GM21576 (cell line): ENCODE measurements around the gene HCAR3.
"Not testable (repeated sequence)": the region's sequence is repeated elsewhere in the genome, so short reads cannot be mapped to it uniquely, and the experiment has no call there.

ENCODE experiments used
- ATAC-seq: cut with Tn5 transposase; IDR thresholded peaks from one replicate; pipeline ENCODE4 v1.9.1; 2021; ENCODE audit warnings: mild to moderate bottlenecking, moderate library complexity; ENCODE audit not compliant: unreplicated experiment

The HCAR3 gene

DNA sequence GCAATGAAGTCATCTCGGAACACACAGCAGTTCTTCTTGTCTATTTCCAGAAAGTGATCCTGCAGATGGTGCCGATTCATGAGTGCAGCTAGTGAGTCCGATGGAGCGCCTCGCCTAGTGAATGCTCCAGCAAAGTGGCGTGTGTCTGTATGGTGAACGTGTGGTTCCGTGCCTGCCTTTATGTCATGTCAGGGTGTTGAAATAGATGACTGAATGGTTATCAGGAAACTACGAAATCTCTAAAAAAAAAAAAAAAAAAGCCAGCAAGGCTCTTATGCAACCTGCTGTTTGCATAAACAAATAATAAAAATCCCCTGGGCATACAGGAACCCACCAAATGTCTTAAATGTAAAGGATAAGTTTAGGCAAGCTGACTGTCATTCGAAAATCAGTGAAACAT is at the start of gene HCAR3:
Gene HCAR3, minus strand, starts transcription at position 154 of the 400 bp plus-strand sequence. Its CDS starts 74 bp downstream, at position 80.
- ATAC-seq, result not testable (repeated sequence)

- ATAC-seq, result no peak
These were observed 41.0 kb upstream of the HCAR3 start for GRCh38 chr12:122757568-122757967.

- no peak for ATAC-seq
These were observed 38.2 kb upstream of the HCAR3 start for GRCh38 chr12:122754790-122755189.

DNA sequence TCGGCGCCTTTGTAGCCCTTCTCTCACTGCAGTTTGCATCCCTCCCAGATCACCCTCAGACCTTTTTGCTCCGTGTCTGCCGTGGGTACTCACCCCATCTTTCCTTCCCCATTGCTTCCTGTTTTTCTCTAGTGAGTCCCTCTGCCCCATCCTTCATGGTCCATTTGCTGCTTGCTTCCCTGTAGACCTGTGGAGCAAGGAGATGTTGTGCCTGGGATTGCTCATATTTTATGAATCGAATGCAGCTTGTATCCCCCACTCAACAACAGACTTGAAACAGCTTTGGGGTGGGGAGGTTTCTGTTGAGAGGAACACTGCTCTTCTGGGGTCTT is 36.7 kb upstream of the HCAR3 start:
- ATAC-seq, result no peak

DNA sequence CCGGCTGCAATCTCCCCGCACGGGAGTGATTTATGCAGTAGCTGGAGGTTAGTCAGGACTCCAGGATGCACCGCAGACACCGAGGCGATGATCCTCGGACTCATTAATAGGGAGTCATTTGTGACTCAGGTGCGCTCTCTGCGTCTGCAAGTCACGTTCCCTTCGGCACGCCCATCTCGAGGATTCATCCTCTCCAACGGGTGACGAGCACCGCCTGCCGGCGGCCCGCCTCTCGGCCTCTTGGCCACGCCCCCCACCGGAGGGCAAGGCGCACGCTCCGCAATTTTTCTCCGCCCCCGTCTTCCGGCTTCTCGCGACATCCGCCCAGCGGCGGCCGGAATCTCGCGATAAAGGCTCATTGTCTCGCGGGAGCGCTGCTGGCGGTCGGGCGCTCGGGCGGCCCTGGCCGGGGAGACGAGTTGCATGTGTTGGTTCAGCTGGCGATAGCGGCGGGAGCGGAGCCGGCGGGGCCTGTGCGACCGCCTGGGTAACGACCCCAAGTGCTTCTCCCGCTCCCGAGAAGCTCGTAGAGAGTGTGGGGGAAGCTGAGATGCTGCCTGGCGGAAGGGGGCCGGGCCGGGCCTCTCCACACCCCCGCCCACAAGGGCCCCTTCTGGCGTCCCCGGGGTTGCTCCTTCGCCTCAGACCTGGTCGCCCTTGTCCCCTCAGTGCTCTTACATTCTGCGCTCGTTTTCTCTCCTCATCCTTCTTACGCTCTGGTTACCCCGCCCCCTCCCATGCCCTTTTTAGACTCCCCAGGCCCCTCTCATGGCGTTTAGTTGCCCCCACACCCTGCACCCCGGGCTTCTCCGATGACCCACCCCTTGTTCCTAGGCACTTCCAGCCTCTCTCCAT is 36.1 kb upstream of the HCAR3 start, which contains the start of gene DENR:
Gene DENR, plus strand, starts transcription at position 361 of the 855 bp plus-strand sequence. CDS start 878 bp downstream, outside the sequence.
- peak; percentile 90 for ATAC-seq

GRCh38 chr12:122750781-122751515 is 34.3 kb upstream of the HCAR3 start:
- ATAC-seq, result not testable (repeated sequence)

DNA sequence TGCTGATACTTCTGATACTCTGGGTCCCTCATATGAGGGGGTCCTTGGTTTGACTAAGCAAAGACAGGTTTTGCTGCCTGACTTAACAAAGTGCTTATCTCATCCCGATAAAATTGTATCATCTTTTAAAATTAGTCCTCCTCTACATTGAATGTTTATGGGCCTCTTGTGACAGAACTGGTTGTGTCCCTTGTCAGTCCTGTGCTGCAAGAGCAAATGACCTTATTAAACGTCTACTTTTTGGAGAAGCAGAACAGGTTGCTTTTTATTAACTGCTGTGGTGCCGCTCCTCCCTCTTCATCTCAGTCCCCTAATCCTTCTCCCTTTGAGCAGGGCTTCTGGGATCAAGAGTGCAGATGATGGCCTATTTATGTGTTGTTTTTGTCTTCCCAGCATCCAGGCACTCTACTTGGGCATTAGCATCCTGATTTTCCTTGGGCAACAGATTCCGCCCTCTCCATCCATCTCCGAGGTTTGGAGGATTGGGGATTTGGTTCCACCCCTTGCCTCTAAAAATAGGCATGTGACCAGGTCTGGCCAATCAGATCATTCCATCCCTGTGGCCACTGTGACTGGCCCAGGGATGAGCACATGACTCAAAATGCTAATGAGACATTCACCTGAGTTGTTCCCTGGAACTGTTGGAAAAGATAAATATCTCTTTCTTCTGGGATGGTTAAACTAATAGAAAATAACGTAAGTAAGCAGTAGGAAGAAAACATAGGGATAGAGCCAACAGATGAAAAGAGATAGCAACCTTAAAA is 33.1 kb upstream of the HCAR3 start:
- ATAC-seq, result no peak

- ATAC-seq, result no peak
These were observed 30.9 kb upstream of the HCAR3 start for GRCh38 chr12:122747224-122748135.

GRCh38 chr12:122743895-122744525 is 27.4 kb upstream of the HCAR3 start:
- no peak for ATAC-seq

GRCh38 chr12:122740351-122740750 is 23.7 kb upstream of the HCAR3 start:
- no peak for ATAC-seq

GRCh38 chr12:122738571-122738970 is 22.0 kb upstream of the HCAR3 start:
- ATAC-seq, result no peak

DNA sequence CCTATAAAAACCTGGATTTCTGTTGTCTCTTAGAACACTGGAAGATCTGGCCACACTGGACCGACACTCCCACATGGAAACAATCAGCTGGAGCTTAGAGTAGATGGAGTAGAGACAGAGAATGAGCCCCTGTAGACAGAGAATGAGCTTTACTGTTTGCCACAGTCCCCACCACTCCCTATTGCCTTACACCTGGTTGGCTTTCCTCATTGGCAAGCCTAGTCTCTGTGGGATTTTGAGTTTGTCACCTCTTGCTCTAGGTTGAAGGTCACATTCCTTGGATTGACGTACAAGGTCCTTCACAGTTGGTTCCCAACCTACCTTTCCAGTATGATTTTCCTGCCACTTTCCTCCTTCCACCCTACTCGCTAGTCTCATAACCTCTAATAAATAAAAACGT is 16.0 kb upstream of the HCAR3 start:
- no peak for ATAC-seq

DNA sequence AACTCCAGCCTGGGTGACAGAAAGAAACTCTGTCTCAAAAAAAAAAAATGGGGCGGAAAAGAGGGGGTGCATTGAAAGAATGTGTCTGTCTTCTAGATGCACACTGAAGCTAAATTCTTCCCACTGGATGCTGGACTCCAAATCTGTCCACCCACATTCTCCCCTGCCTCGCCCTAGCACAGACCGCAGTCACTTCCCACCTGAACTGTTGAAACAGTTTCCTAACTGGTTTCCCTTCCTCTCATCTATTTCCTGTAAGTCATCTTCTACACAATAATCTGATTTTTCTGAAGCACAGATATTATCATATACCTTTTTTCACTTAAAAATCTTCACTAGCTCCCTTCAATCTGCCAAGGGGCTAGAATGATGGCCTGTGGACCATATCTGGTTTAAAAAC is 15.6 kb upstream of the HCAR3 start:
- ATAC-seq, result no peak

DNA sequence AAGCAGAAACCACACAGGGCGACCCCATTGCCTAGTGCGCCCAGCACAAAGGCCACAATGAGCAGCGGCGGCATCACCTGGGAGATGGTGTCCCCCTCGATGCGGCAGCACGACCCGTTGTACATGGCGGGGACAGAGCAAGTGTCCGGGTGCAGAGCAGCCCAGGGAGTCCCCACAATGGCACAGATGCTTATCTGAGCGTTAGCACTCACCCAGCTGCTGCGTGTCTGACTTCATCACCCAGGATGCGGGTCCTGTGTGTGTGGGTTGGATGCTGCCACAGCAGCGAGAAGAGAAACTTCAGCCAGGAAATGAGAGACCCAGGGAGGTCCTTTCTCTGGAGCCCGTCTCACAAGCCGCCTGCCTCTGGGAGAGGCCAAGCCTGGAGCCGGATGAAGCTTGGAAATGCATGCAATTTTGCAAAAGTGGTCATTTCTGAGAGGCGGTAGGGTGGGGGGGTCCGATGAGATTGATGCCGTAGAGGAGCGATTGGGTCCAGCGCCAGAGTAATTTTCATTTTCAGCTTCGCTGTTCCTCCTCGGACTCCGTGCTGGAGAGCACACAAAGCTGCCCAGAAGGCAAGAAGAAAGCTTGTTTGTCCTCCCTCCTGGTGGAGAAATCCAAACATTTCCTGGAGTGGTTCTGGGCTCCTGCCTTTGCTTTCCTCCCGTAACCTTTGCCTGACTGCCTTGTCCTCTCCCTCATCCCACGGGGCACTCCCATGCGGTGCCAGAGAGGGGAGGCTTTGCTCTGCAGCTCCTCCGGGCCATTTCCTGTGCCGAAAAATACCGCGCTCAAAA is 13.8 kb upstream of the HCAR3 start, which contains the start of gene HCAR1:
Gene HCAR1, minus strand, starts transcription at position 630 of the 800 bp plus-strand sequence. Its CDS starts 505 bp downstream, at position 125.
- ATAC-seq, result no peak

DNA sequence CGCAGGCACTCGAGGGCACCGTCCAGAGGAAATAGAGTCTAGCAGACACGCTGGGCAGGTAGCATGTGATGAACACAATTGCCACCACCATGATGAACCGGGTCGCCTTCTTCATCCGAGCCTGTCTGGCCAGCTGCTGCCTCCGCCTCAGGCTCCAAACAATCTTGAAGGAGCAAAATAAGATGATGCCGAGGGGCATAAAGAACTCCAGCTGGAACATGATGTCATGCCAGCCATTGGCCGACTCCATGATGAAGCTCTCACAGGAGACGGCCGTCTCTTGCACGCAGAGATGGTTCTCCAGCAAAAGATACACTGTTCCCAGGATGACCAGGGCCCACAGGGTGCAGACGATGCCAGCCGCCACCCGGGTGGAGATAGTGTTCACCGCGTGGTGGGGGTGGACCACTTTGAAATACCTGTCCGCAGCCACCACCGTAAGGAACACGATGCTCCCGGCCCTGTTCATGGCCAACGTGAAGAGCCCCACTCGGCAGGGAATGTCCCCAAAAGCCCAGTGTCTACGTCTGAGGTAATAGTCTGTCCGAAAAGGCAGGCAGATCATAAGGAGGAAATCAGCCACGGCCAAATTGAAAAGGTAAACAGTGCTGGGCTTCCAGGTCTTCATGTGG is 13.1 kb upstream of the HCAR3 start:
- ATAC-seq, result no peak

- no peak for ATAC-seq
These were observed 9.5 kb upstream of the HCAR3 start for GRCh38 chr12:122726080-122726558.

GRCh38 chr12:122725452-122726079 is 9.0 kb upstream of the HCAR3 start:
- no peak for ATAC-seq
